ENCODE data around the gene LRCH1.
A peak's percentile ranks its signal among the peaks of the same experiment; 100 is the strongest.

Gene LRCH1

GRCh38 chr13:46614582-46614981 is 61.6 kb downstream of the LRCH1 start:
- H2AK5ac ChIP-seq (ENCODE audit: low read length, severe bottlenecking): no peak overlapping the region
- H3K4ac ChIP-seq (ENCODE audit: low read depth in 1 of 2, low read length in 2 of 2): no peak overlapping the region
- peak overlapping the region; percentile 17 for H3K9ac ChIP-seq (ENCODE audit: low read length)
- H3K79me1 ChIP-seq (replicated peaks; ENCODE audit: low read length, poor library complexity, severe bottlenecking): peaks cover 15% of the 10 kb centered on the region
- no peak overlapping the region for H2BK15ac ChIP-seq (ENCODE audit: low read depth, poor library complexity, severe bottlenecking)
- no peak overlapping the region for H4K8ac ChIP-seq (ENCODE audit: low read length)
- H4K91ac ChIP-seq (ENCODE audit: low read length): no peak overlapping the region
- H3K18ac ChIP-seq (ENCODE audit: low read depth in 1 of 2, low read length in 2 of 2): no peak overlapping the region
- H2BK5ac ChIP-seq (ENCODE audit: low read depth, low read length, poor library complexity, severe bottlenecking): no peak overlapping the region
- H3K27ac ChIP-seq (ENCODE audit: low read length, poor library complexity, severe bottlenecking): no peak overlapping the region
- no peak overlapping the region for H3K14ac ChIP-seq (ENCODE audit: low read length in 2 of 2)
- 79% methylated on average over 5 of the region's 7 CpGs for WGBS
- no peak overlapping the region for H2BK120ac ChIP-seq (ENCODE audit: low read depth, low read length)
- H2BK12ac ChIP-seq (ENCODE audit: low read length in 2 of 2): no peak overlapping the region
- peaks cover 13% of the 10 kb centered on the region for H3K4me1 ChIP-seq (ENCODE audit: control insufficient read depth, insufficient read depth, low read depth, low read length)
- no peak overlapping the region for H3K4me3 ChIP-seq (ENCODE audit: insufficient read depth in 1 of 2, low read depth in 1 of 2, low read length in 2 of 2)
- no peaks in the 10 kb centered on the region for H3K9me3 ChIP-seq (ENCODE audit: control insufficient read depth, low read length)
- H3K23ac ChIP-seq (ENCODE audit: low read length in 2 of 2): no peak overlapping the region
- peak; percentile 44 for DNase-seq
- no peaks in the 10 kb centered on the region for H3K36me3 ChIP-seq (ENCODE audit: control insufficient read depth in 1 of 2, insufficient read depth in 2 of 2, low read depth in 1 of 2, low read length in 2 of 2)
- H3K27me3 ChIP-seq (ENCODE audit: control insufficient read depth in 1 of 2, insufficient read depth in 1 of 2, low read length in 2 of 2): no peaks in the 10 kb centered on the region
- H2AFZ ChIP-seq (ENCODE audit: low read depth, low read length): no peak overlapping the region
- no peak overlapping the region for H3K4me2 ChIP-seq (ENCODE audit: low read length, poor library complexity, severe bottlenecking)

GRCh38 chr13:46615888-46616531 is 63.0 kb downstream of the LRCH1 start:
- no peaks in the 10 kb centered on the region for H3K27me3 ChIP-seq (ENCODE audit: control insufficient read depth in 1 of 2, insufficient read depth in 1 of 2, low read length in 2 of 2)
- peak; percentile 59 for DNase-seq
- H3K36me3 ChIP-seq (ENCODE audit: control insufficient read depth in 1 of 2, insufficient read depth in 2 of 2, low read depth in 1 of 2, low read length in 2 of 2): no peaks in the 10 kb centered on the region
- peak overlapping the region; percentile 14 for H3K27ac ChIP-seq (ENCODE audit: low read length, poor library complexity, severe bottlenecking)
- H3K4me2 ChIP-seq (ENCODE audit: low read length, poor library complexity, severe bottlenecking): no peak overlapping the region
- H3K4ac ChIP-seq (ENCODE audit: low read depth in 1 of 2, low read length in 2 of 2): peak overlapping the region in 1 of 2 experiments; percentile 86
- H3K9me3 ChIP-seq (ENCODE audit: control insufficient read depth, low read length): no peaks in the 10 kb centered on the region
- peak overlapping the region in 1 of 2 experiments; percentile 77 for H3K4me3 ChIP-seq (ENCODE audit: insufficient read depth in 1 of 2, low read depth in 1 of 2, low read length in 2 of 2)
- 18% methylated on average over 6 of the region's 8 CpGs for WGBS
- peaks cover 15% of the 10 kb centered on the region for H3K79me1 ChIP-seq (replicated peaks; ENCODE audit: low read length, poor library complexity, severe bottlenecking)
- H2AFZ ChIP-seq (ENCODE audit: low read depth, low read length): no peak overlapping the region
- peak overlapping the region in 1 of 2 experiments; percentile 79 for H3K18ac ChIP-seq (ENCODE audit: low read depth in 1 of 2, low read length in 2 of 2)
- H4K91ac ChIP-seq (ENCODE audit: low read length): no peak overlapping the region
- no peak overlapping the region for H2BK15ac ChIP-seq (ENCODE audit: low read depth, poor library complexity, severe bottlenecking)
- no peak overlapping the region for H2BK5ac ChIP-seq (ENCODE audit: low read depth, low read length, poor library complexity, severe bottlenecking)
- H2BK12ac ChIP-seq (ENCODE audit: low read length in 2 of 2): no peak overlapping the region
- no peak overlapping the region for H4K8ac ChIP-seq (ENCODE audit: low read length)
- H3K23ac ChIP-seq (ENCODE audit: low read length in 2 of 2): no peak overlapping the region
- peaks cover 13% of the 10 kb centered on the region for H3K4me1 ChIP-seq (ENCODE audit: control insufficient read depth, insufficient read depth, low read depth, low read length)
- peak overlapping the region; percentile 61 for H2BK120ac ChIP-seq (ENCODE audit: low read depth, low read length)
- H3K14ac ChIP-seq (ENCODE audit: low read length in 2 of 2): no peak overlapping the region
- peak overlapping the region; percentile 91 for H3K9ac ChIP-seq (ENCODE audit: low read length)
- peak overlapping the region; percentile 75 for H2AK5ac ChIP-seq (ENCODE audit: low read length, severe bottlenecking)

GRCh38 chr13:46617229-46617721 is 64.3 kb downstream of the LRCH1 start:
- H3K27ac ChIP-seq (ENCODE audit: low read length, poor library complexity, severe bottlenecking): no peak overlapping the region
- peaks cover 13% of the 10 kb centered on the region for H3K79me1 ChIP-seq (replicated peaks; ENCODE audit: low read length, poor library complexity, severe bottlenecking)
- H4K8ac ChIP-seq (ENCODE audit: low read length): peak overlapping the region; percentile 77
- peak overlapping the region; percentile 11 for H4K91ac ChIP-seq (ENCODE audit: low read length)
- no peak overlapping the region for H2AFZ ChIP-seq (ENCODE audit: low read depth, low read length)
- H3K14ac ChIP-seq (ENCODE audit: low read length in 2 of 2): peak overlapping the region in 1 of 2 experiments; percentile 65
- no peak overlapping the region for H3K4me2 ChIP-seq (ENCODE audit: low read length, poor library complexity, severe bottlenecking)
- no peaks in the 10 kb centered on the region for H3K36me3 ChIP-seq (ENCODE audit: control insufficient read depth in 1 of 2, insufficient read depth in 2 of 2, low read depth in 1 of 2, low read length in 2 of 2)
- no peak overlapping the region for H3K23ac ChIP-seq (ENCODE audit: low read length in 2 of 2)
- peaks cover 15% of the 10 kb centered on the region for H3K4me1 ChIP-seq (ENCODE audit: control insufficient read depth, insufficient read depth, low read depth, low read length)
- no peaks in the 10 kb centered on the region for H3K27me3 ChIP-seq (ENCODE audit: control insufficient read depth in 1 of 2, insufficient read depth in 1 of 2, low read length in 2 of 2)
- H3K9me3 ChIP-seq (ENCODE audit: control insufficient read depth, low read length): no peaks in the 10 kb centered on the region
- H3K9ac ChIP-seq (ENCODE audit: low read length): peak overlapping the region; percentile 76
- DNase-seq: no peak
- H2BK12ac ChIP-seq (ENCODE audit: low read length in 2 of 2): peak overlapping the region; percentile 38 to 71
- H2AK5ac ChIP-seq (ENCODE audit: low read length, severe bottlenecking): peak overlapping the region; percentile 97
- peak overlapping the region; percentile 49 for H2BK120ac ChIP-seq (ENCODE audit: low read depth, low read length)
- H3K4ac ChIP-seq (ENCODE audit: low read depth in 1 of 2, low read length in 2 of 2): peak overlapping the region; percentile 64 to 92
- H3K4me3 ChIP-seq (ENCODE audit: insufficient read depth in 1 of 2, low read depth in 1 of 2, low read length in 2 of 2): peak overlapping the region in 1 of 2 experiments; percentile 50
- no peak overlapping the region for H2BK5ac ChIP-seq (ENCODE audit: low read depth, low read length, poor library complexity, severe bottlenecking)
- 91% methylated on average over 7 of the region's 8 CpGs for WGBS
- peak overlapping the region; percentile 3 to 81 for H3K18ac ChIP-seq (ENCODE audit: low read depth in 1 of 2, low read length in 2 of 2)
- peak overlapping the region; percentile 7 for H2BK15ac ChIP-seq (ENCODE audit: low read depth, poor library complexity, severe bottlenecking)

- Histone ChIP-seq H2BK5ac (ENCODE audit: low read depth, low read length, poor library complexity, severe bottlenecking) (no peak overlapping the region), H3K9me3 (ENCODE audit: control insufficient read depth, low read length) (no peaks in the 10 kb centered on the region), H4K8ac (ENCODE audit: low read length) (peak overlapping the region; percentile 59), H2BK15ac (ENCODE audit: low read depth, poor library complexity, severe bottlenecking) (no peak overlapping the region), H2BK12ac (ENCODE audit: low read length in 2 of 2) (peak overlapping the region in 1 of 2 experiments; percentile 91), H3K23ac (ENCODE audit: low read length in 2 of 2) (no peak overlapping the region), H3K4ac (ENCODE audit: low read depth in 1 of 2, low read length in 2 of 2) (peak overlapping the region in 1 of 2 experiments; percentile 38), H3K4me1 (ENCODE audit: control insufficient read depth, insufficient read depth, low read depth, low read length) (peaks cover 16% of the 10 kb centered on the region), H3K14ac (ENCODE audit: low read length in 2 of 2) (peak overlapping the region in 1 of 2 experiments; percentile 66), H3K36me3 (ENCODE audit: control insufficient read depth in 1 of 2, insufficient read depth in 2 of 2, low read depth in 1 of 2, low read length in 2 of 2) (no peaks in the 10 kb centered on the region), H3K27ac (ENCODE audit: low read length, poor library complexity, severe bottlenecking) (no peak overlapping the region), H4K91ac (ENCODE audit: low read length) (peak overlapping the region; percentile 6), H3K18ac (ENCODE audit: low read depth in 1 of 2, low read length in 2 of 2) (peak overlapping the region; percentile 45 to 77), H3K4me3 (ENCODE audit: insufficient read depth in 1 of 2, low read depth in 1 of 2, low read length in 2 of 2) (no peak overlapping the region), H2AFZ (ENCODE audit: low read depth, low read length) (no peak overlapping the region), H3K79me1 (replicated peaks; ENCODE audit: low read length, poor library complexity, severe bottlenecking) (peaks cover 13% of the 10 kb centered on the region), H2BK120ac (ENCODE audit: low read depth, low read length) (no peak overlapping the region), H2AK5ac (ENCODE audit: low read length, severe bottlenecking) (peak overlapping the region; percentile 35), H3K4me2 (ENCODE audit: low read length, poor library complexity, severe bottlenecking) (no peak overlapping the region), H3K27me3 (ENCODE audit: control insufficient read depth in 1 of 2, insufficient read depth in 1 of 2, low read length in 2 of 2) (no peaks in the 10 kb centered on the region), H3K9ac (ENCODE audit: low read length) (peak overlapping the region; percentile 76)
- 98% methylated on average over 4 of the region's 5 CpGs for WGBS
- DNase-seq: no peak
These were observed 64.9 kb downstream of the LRCH1 start for GRCh38 chr13:46617885-46618284.
